Fibroblast of skin of left biceps (primary cell): ENCODE measurements around the gene DIS3.
"Not testable (repeated sequence)": the region's sequence is repeated elsewhere in the genome, so short reads cannot be mapped to it uniquely, and the experiment has no call there.

ENCODE experiments used
- DNase-seq, 2 experiments: peaks; one replicate each; pipeline ENCODE4 v3.0.0-alpha.2; 2013; ENCODE audit warnings: low read depth in 2 of 2

The DIS3 gene, protein sequence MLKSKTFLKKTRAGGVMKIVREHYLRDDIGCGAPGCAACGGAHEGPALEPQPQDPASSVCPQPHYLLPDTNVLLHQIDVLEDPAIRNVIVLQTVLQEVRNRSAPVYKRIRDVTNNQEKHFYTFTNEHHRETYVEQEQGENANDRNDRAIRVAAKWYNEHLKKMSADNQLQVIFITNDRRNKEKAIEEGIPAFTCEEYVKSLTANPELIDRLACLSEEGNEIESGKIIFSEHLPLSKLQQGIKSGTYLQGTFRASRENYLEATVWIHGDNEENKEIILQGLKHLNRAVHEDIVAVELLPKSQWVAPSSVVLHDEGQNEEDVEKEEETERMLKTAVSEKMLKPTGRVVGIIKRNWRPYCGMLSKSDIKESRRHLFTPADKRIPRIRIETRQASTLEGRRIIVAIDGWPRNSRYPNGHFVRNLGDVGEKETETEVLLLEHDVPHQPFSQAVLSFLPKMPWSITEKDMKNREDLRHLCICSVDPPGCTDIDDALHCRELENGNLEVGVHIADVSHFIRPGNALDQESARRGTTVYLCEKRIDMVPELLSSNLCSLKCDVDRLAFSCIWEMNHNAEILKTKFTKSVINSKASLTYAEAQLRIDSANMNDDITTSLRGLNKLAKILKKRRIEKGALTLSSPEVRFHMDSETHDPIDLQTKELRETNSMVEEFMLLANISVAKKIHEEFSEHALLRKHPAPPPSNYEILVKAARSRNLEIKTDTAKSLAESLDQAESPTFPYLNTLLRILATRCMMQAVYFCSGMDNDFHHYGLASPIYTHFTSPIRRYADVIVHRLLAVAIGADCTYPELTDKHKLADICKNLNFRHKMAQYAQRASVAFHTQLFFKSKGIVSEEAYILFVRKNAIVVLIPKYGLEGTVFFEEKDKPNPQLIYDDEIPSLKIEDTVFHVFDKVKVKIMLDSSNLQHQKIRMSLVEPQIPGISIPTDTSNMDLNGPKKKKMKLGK

DNA sequence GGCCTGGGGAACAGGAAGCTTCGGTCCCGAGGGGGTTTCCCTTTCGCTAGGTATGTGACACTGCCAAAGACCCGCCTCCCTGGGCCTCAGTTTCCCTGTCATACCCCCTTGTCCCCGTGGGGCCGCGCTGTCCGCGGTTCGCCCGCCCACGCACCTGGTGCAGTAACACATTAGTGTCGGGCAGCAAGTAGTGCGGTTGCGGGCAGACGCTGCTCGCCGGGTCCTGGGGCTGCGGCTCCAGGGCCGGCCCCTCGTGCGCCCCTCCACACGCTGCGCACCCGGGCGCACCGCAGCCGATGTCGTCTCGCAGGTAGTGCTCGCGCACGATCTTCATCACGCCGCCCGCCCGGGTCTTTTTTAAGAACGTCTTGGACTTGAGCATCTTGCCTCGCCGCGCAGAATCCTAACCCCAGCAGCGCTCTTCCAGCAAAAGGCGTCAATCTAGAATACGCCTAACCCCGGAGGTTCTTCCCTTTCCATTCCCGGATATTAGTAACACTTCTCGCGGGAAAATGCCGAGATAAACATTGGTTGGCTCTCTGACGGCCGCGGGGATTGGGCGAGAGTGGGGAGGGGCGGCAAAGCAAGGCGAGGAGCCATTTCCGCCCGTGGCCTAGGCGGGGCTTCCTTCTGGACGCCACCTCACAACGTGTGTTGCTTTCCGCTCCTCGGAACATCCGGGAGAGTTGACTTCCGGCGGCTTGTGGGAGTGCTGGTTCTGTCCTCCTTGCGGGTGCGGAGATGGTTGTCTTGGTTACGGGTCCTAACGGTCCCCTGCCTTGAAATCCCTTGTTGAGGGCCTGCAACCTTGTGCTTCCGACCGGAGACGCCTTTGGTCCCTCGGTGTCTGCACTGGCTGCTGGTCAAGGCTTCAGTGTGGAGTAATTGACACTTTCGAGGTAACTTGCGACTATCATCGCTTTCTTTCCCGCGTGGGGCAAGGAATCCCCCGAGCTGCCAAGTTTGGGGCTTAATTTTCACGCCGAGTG, at the start of gene DIS3, which contains the start of gene PIBF1:
TSS of gene DIS3 (minus strand) at position 450 of the 989 bp plus-strand sequence. CDS start at position 382, 68 bp downstream.
TSS of gene PIBF1 (plus strand) at position 683 of the 989 bp plus-strand sequence. CDS start 1,337 bp downstream, outside the sequence.
- DNase-seq, result peak; percentile 93 to 96

DNA sequence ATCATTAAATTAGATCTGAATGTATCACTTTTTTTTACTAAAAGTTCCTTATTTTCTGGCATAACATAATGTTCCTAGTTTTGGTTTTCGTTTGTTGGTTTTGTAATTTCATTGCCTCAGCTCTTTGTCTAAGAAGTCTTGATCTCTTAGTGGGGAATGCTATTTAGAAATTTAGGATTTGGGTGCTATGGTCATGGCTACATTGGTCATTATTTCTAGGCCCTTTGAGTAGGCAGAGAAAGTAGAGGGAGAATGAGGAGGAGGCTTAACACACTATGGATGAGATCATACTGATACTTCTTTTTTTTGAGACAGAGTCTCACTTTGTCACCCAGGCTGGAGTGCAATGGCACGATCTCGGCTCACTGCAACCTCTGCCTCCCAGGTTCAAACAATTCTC, 42.0 kb upstream of the DIS3 start:
- no peak for DNase-seq

DNA sequence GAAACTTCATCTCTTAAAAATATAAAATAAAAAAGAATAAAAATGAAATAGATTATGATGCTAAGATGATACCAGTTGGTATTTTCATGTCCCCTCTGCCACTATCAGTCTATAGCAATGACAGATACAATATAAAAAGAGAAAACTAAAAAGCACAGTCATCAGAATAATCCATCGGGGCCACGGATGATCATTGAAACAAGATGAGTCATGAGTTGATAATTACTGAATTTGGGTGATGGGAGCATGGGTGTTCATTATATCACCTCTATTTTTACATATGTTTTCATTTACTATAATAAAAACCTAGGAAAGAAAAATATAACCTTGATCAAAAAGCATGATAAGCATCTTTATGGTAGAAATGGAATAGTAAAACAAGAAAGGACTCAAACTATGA, 41.4 kb upstream of the DIS3 start:
- no peak for DNase-seq

DNA sequence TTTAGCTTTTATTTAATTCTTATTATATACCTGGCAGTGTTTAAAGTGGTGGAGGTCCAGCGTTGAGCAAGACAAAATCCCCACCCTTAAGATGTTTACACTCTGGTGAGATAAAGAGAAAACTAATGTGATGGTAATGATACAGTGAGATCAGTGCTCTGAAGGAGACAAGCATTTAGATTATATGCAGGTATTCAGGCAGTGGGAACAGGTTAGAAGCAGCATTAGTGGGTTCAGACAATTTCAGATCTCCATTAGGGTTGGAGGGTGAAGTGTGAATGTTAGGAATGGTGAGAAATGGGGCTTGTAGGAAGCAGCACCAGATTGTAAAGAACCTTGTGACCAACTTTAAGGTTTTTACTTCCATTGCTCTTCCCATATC, 39.2 kb upstream of the DIS3 start:
- DNase-seq, result no peak

DNA sequence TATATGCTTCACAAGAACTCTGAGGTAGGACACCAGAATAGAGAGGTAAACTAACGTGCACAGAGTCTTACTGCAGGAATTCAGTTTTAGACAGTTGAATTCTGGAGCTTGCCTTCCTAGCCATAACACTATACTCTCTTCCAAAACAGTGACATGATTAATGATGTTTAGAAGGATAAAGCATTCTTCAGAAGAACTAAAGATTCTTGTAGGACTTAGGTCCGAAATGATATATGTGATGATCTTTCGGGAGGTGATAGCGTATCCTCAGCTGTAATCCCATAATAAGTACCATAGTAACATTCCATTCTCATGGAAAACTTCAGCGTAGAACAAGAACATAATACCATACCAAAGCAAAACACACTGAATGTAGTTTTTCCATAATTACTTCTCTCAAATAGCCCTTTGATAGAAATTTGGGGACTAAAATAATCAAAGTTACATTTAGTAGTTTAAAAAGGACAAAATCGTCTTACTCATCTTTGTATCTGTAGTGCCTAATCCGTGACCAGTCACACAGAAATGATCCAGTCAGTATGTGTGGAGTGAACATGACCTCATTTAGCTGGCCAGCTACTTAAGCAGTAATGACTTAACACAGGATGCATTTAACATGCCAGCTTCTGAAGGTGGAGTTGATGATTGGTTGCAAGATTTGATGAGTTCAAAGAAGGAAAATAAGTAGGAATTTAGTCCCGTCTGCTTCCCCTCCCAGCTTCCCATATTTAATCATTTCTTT, 38.6 kb upstream of the DIS3 start:
- DNase-seq, result no peak

DNA sequence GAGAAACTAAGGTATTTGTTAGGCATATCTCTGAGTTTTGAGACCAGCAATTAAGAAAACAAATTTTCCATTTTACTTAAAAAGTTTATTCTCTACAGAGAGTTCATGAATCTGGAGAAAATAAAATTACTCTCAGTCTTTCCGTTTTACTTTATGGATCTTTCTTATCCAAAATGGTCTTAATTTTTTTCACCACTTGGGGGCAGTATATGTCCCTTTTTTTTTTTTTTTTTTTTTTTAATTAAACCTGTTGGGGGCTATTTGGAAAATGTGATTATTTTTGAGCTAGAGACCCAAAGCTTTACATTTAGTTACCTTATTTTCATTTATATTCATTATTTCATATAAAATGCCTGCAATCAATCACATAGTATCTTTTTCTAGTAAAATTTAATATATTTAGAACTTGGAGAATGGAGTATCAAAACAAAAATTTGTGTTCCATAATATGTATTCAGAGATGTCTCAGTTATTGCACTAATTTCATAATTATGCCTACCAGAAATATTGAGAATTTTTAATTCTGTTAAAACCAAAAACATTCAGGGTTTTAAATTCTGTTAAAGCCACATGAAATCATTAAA, 27.3 kb upstream of the DIS3 start:
- no peak for DNase-seq

DNA sequence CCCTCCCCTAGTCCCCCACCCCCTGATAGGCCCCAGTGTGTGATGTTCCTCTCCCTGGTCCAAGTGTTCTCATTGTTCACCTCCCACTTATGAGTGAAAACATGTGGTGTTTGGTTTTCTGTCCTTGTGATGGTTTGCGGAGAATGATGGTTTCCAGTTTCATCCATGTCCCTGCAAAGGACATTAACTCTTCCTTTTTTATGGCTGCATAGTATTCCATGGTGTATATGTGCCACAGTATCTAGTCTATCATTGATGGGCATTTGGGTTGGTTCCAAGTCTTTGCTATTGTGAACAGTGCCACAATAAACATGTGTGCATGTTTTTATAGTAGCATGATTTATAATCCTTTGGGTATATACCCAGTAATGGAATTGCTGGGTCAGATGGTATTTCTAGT, 24.8 kb upstream of the DIS3 start:
- not testable (repeated sequence) for DNase-seq

DNA sequence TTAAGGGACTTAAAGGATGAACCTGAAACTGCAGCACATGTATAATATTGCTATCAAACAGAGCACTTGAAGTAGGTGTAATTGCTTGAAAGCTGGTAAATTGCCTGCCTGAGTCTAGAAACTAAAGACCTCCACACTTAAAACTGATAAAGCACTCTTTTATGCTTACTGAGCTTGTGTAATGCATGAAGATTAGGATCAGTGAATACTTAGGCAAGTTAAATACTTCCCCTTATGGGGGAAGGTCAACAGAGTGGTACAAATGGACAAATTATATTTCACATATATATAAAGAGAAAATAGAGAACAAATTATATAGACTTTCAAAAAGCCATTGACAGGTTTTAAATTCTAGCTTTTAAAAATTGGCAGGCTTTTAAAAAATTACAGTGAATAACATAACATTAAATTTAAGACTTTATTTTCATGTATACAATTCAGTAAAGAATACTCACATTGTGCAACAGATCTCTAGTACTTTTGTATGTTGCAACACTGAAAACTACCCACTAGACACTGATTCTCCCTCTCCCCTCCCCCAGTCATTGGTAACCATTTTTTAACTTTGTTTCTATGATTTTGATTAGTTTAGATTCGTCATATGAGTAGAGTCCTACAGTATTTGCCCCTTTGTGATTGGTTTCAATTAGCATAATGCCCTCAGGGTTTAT, 24.1 kb upstream of the DIS3 start:
- DNase-seq, result no peak

DNA sequence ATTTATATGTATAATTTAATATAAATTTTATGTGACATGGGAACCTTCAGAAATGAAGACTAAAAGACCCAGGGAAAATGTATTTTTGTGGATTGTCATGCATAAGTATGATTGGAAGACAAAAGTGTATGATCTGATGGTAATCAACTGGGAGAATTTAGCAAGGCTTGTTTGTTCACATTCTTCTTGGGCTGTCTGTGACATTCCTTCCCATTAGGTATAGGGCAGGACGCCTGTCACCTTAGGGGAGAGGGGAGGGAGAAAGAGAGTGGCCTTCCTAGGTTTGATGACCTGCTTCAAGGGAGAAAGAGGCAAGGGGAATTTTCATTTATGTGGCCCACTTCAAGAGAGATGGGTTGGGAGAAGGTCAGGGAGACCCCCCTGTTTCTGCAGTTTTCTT, 22.6 kb upstream of the DIS3 start:
- no peak for DNase-seq

DNA sequence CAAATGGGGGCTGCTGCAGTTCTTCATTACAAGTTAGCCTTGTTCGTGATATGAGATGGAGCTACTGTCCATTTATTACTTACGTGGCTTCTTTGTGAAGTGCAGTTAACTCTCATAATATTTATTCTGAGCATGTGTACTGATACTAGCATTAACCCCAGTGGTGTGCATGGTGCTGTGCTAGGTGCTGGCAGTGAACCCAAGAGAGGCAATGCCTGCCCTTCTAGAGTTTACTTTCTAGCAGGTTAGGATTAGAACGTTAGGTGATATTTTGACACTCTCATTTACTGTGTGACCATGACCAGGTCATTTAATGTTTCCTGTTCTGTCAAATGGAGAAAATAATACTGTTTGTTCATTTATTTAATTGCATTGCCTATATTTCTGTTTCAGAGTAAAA, 17.1 kb upstream of the DIS3 start:
- DNase-seq, result no peak

DNA sequence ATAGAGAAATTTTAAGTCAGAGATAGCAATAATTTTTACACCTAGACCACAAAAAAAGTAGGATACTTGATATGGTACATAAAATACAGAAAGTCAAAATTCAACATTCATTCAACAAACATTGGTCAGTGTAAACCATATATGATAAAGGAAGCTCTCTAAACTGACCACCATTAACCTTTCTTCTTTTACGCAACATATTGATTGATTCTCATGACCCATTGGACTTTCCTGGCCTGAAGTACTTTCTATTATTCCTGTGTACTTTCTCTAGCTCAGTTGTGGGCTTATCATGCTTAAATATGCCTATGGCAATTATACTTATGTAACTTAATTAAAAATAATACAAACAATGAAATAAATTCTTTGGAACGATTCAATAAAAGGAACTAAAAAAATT, 10.9 kb upstream of the DIS3 start:
- no peak for DNase-seq

DNA sequence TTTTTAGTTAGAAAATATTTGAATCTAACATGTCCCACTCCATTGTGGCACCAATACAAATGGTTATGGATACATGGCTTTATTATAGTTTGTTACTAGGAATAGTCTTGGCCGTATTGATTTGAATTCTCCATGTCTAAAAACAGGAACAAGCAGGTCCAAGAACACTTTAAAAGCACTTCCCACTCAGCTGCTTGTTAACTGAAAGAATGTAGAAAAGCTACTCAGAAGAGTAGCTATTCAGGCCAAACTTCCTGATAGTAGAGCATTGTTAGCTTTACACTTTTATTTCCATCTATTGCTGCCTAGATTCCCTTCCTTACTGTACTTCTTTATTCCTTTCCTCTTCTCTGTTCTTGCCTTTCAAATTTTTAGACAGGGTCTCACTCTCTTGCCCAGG, 7.1 kb upstream of the DIS3 start:
- no peak for DNase-seq

DNA sequence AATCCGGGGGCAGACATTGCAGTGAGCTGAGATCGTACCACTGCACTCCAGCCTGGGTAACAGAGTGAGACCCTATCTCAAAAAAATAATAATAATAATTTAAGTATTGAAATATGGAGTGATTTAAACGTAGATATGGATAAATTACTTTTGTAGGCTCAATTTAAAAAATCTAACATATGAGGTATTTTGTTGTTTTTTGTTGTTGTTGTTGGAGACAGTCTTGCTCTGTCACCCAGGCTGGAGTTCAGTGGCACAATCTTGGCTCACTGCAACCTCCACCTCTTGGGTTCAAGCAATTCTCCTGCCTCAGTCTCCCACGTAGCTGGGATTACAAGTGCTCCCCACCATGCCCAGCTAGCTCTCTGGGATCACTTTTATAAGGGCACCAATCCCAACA, 3.0 kb upstream of the DIS3 start:
- not testable (repeated sequence) for DNase-seq

DNA sequence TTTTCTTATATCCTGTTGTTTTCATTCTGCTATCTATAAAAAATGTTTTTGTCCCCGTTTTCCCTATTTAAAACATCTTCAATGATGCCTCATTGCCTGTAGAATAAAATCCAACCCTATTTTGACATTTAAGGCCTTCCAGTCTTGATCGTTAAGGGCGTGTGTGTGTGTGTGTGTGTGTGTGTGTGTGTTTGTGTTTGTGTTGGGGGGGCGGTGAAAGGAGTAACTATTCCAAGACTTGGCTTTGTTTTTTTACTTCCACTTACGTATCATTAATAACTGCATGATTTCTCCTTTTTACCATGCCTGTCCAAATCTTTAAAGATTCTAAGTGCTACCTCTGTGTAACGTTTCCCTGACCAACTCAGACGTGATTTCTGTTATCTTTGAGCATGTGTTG, 1.0 kb upstream of the DIS3 start:
- no peak for DNase-seq

DNA sequence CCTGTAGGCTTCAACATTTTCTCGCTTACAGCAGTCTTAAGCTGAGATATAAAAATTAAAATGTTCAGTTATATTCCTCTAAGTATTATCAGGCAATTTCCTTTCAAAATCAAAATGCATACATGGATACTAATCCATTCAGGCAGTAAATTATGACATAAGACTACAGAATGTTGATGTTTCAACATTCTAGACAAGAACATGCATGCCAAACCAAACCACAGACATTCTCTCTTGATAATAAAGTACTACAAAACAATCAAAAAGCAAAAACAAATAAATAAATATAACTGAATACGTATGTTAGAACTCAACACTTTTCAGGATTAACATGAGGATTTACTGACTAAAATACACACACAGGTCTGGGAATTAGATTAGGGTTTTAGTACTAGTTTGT, 7.7 kb downstream of the DIS3 start:
- DNase-seq, result no peak

DNA sequence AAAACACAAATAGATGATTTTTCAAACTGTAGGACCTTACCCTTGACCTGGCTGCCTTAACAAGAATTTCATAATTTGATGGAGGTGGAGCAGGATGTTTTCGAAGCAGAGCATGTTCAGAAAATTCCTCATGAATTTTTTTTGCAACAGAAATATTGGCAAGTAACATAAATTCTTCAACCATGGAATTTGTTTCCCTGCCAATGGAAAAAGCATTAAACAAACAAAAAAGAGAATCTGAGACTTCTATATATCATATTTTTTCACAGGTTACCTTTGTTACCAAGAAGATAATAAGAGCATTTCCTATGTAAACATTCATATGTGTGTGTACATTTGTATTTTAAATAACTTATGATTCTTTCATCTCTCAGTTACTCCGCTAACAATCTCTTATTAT, 18.3 kb downstream of the DIS3 start:
- DNase-seq, result no peak

DNA sequence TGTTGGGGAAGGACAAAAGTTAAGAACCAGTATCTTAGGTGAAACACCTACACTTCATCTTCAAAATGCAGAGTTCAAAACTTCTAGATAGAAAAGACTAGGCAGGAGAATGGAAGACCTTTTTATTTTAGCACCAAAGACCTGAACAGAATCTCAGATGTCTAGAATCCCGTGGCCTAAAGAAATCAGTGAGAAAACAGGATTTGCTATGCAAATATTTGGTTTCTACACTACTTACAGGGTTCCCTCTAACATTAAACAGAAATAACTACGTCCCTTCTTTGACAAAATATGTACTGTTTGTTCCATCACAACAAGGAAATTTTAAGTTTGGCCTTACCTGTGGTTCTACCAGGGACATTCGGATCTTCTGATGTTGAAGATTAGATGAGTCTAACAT, 21.5 kb downstream of the DIS3 start:
- DNase-seq, result no peak

DNA sequence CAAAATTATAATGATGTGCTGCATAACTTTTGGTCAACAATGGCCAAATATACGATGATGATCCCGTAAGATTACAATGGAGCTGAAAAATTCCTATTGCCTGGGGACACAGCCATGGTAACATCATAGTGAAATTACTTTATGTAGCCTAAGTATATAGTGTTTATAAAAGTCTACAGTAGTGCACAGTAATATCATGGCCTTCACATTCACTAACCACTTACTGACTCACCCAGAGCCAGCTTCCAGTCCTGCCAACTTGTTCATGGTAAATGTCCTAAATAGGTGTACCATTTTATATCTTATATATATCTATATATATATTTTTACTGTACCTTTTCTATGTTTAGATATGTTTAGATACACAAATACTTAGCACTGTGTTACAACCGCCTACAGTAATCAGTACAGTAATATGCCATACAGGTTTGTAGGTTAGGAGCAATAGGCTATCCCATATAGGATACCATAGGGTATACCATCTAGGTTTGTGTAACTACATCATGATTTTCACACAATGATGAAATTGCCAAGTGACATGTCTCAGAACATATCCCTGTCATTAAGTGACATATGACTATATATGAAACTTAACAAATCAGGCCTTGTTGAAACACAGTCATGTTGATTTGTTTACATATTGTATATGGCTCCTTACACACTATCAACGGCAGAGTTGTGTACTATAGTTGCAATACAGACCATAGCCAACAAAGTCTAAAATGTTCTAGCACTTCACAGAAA, 23.7 kb downstream of the DIS3 start:
- no peak for DNase-seq

DNA sequence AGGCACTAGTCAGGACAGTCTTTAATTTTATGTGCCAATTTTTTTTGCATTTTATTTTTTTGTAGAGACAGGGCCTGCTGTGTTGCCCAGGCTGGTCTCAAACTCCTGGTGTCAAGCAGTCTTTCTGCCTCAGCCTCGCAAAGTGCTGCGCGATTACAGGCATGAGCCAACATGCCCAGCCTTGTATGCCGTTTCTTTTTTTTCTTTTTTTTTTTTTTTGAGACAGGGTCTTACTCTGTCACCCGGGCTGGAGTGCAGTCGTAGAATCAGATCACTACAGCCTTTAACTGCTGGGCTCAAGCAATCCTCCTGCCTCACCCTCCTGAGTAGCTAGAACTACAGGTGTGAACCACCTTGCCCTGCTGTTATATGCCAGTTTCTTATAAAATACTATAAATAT, 27.6 kb downstream of the DIS3 start:
- no peak for DNase-seq
